Muscle of arm (tissue), 12 donors: ENCODE results near the gene TNS2. TPM values are rescaled to one million over a fixed set of nuclear protein-coding genes. Genes with fewer than 3 reads are reported as not detected.

ENCODE experiments used
- DNase-seq: peaks from one replicate; pipeline ENCODE4 v3.0.0-alpha.2; 2013
- polyA plus RNA-seq, 12 donors: library from polyadenylated mRNA; unstranded; fragments of 120-200 nt; gene quantifications; one replicate each; pipeline ENCODE4 v1.2.1, GENCODE V29; 2013; ENCODE audit not compliant: insufficient read length in 12 of 12

TNS2 gene
- polyA plus RNA-seq, 12 donors, result 61.4 to 665 (median 96.2) TPM

GRCh38 chr12:53056296-53056695 lies 6.4 kb downstream of the TNS2 start:
- DNase-seq, result no peak

GRCh38 chr12:53056901-53057300 lies 7.0 kb downstream of the TNS2 start:
- no peak for DNase-seq

GRCh38 chr12:53057816-53058500 lies 8.1 kb downstream of the TNS2 start:
- DNase-seq, result no peak

GRCh38 chr12:53058674-53059433 lies 9.0 kb downstream of the TNS2 start:
- no peak for DNase-seq

- DNase-seq, result no peak
Observed at GRCh38 chr12:53059434-53060063, 9.7 kb downstream of the TNS2 start.

GRCh38 chr12:53060064-53060720 lies 10.3 kb downstream of the TNS2 start:
- no peak for DNase-seq

- DNase-seq, result no peak
Observed at GRCh38 chr12:53060721-53061276, 10.9 kb downstream of the TNS2 start.

GRCh38 chr12:53061404-53062010 lies 11.6 kb downstream of the TNS2 start:
- DNase-seq, result no peak

GRCh38 chr12:53062011-53062961 lies 12.4 kb downstream of the TNS2 start:
- no peak for DNase-seq

GRCh38 chr12:53062977-53063707 lies 13.3 kb downstream of the TNS2 start:
- no peak for DNase-seq

- peak; percentile 89 for DNase-seq
Observed at GRCh38 chr12:53063708-53064612, 14.1 kb downstream of the TNS2 start.

- no peak for DNase-seq
Observed at GRCh38 chr12:53064613-53065436, 15.0 kb downstream of the TNS2 start.

GRCh38 chr12:53065470-53065869 lies 15.6 kb downstream of the TNS2 start:
- DNase-seq, result no peak

GRCh38 chr12:53065975-53066931 lies 16.4 kb downstream of the TNS2 start:
- DNase-seq, result peak; percentile 88

- DNase-seq, result no peak
Observed at GRCh38 chr12:53067074-53067992, 17.5 kb downstream of the TNS2 start.
